Hematopoietic multipotent progenitor cell treated with erythropoietin and hydrocortisone succinate and interleukin-3 and kit ligand, for 15 days (in vitro differentiated cells): ENCODE measurements around the gene SCAMP2.

Source experiments
- DNase-seq: peaks from one replicate; pipeline ENCODE4 v3.0.0-alpha.2; 2015; ENCODE audit warnings: low spot score

SCAMP2 gene

DNA sequence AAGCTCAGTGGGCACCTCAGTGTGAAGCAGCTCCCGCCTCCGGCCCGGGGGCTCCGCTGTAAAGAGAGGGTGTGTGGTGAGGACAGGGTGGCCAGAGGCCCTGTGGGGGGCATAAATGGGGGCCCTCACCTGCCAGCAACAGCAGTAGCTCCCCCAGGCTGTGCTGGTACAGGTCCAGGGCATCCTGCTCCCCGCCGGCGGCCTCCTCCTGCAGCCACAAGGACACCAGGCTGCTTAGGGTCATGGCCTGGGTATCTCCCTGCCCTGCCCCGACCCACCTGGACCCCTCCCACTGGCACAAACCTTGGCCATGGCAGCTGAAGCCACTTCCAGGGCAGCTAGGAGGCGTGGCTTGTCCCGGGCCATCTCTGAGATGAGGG, 35.0 kb downstream of the SCAMP2 start:
- no peak for DNase-seq

DNA sequence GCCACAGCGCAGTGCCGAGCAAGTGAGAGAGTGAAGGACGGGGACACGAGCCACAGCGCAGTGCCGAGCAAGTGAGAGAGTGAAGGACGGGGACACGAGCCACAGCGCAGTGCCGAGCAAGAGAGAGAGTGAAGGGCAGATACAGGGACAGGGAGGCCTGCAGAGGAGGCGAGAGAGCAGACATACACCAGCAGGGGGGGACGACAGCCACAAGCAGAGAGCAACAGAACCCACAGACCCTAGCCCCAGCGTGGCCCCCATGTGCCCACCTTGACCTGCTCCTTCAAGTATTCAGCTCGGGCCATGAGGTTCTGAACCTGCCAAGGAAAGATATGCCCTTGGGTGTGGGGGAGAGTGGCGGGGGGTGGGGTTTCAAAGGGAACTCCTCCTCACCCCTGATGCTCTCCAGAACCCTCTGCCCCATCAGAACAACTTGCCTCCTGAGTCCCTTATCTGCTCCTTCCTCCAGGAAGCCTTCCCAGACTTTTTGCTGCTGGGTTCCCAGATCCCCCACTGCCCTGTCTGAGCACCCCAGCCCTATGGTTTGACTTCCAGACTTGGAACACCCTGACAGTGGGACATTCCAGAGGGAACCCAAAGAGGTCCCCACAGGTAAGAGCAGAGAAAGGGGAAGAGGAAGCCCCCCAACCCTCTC, 35.6 kb downstream of the SCAMP2 start:
- DNase-seq: no peak

DNA sequence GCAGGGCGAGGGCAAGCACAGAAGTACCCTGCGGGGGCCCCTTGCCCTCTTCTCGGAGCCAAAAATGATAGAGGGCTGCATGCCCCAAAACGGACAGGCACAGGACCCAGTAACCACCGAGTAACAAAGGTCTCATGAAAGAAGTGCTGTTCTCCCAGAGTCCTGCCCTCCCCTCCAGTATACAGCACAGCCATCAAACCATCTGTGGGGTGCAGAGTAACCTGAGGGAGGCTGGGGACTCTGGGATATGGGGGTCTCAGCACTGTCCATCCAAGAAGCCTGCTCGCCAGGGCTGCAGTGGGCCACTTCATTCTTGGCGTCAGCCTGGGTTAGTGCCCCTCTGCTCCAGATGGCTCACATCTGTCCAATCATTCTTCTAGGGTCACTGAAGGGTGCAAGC, 36.3 kb downstream of the SCAMP2 start:
- no peak for DNase-seq

DNA sequence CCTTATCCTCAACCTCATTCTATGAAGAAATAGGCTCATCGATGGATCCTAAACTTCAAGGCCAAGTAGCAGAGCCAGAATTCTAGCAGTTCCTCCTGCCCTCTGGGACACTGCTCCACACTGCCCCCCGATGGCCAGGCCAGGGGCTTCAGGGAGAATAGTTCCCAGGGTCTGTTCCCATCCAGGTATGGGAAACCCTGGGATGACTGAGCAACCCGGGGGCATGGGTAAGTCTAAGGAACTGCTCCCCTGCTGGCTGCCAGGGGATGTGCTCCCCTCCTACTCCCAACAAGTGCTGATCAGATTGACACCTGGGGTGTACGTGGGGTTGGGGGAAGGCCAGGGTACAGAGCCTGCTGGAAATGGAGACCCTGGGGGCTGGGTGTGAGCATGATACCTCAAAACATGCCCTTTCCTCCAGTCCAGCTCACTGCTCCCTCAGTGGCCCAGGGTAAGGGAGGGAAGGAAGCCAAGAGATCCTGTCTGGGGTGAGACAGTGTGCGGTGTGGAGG, 37.8 kb downstream of the SCAMP2 start:
- peak; percentile 45 for DNase-seq

DNA sequence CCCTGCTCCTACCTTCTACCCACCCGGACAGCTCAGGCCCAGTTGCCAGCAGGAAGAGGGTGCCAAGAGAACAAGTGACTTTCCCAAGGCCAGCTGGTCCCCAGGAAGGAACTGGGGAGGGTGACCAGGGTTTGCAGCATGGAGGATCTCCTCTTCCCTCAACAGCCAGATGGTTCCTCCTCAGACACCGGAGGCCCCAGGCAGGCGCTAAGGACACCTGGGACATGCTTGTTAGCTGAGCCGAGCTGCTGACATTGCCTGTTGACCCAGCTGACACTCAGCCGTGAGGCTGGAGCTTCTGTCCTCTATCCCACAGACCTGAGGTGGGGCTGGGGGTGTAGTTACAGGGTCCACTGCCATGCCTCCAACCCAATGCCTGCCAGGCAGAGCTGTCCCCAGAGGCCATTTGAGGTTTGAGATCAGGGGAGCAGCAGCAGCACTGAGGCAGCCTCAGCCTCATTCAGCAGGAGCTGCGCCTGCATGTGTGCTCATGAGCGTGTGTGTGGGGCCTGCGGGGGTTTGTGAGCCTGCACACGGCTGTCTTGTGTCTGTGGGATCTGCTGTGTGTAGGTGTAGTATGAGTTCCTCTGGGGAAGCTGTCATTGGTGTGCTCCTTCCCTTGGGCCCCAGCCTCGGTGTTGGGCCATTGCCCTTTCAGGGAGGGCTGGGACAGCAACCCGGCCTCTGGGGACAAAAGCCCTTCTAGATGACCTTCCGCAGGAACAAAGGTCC, 39.6 kb downstream of the SCAMP2 start:
- no peak for DNase-seq

DNA sequence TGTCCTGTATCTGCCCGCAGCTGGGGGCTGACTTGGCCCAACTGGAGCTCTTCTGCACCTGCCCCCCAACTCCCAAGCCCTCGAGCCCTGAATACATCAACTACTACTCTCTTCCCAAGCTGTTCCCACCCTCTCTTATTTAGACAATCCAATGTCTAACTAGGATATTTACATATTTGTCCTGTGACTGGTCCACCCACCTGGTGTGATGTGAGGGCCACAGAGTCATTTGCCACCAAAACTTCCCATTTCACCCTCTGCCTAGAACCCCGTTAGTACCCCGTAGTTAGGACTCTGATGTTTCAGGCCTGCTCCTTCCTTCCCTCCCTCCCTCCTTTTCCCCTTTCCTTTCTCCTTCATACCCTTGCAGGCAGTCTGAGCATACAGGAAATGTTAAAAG, 40.3 kb downstream of the SCAMP2 start:
- no peak for DNase-seq

DNA sequence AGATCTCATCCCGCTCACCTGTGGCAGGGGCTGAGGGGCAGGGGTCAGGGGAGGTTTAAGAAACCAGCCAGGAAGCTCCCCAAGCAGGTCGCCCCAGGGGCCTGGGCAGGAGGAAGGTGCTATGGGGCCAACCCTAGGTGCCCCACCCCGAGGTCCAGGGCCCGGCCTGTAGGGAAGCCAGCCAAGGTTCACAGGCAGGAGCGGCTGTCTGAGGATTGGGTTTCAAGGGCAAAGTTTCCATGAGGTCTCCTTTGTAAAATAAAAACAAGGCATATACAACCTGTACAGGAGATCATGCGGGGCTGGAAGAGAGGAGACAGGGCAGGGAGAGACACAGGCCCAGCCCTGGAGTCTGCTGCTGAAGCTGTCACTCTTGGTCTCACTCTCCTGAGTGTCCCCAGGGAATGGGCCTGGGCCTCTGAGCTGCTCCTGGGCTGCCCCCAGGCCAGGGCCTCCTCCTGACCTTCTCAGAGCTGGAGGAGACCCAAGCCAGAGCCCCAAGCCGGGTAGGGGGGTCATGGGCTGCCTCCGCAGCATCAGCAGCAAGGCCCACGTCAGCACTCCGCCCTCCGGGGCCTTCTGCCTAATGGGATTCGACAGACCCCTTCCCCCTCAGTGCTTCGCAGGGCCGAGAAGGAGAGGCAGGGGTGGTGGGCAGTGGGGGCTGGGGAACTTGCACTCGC, 41.2 kb downstream of the SCAMP2 start:
- no peak for DNase-seq

DNA sequence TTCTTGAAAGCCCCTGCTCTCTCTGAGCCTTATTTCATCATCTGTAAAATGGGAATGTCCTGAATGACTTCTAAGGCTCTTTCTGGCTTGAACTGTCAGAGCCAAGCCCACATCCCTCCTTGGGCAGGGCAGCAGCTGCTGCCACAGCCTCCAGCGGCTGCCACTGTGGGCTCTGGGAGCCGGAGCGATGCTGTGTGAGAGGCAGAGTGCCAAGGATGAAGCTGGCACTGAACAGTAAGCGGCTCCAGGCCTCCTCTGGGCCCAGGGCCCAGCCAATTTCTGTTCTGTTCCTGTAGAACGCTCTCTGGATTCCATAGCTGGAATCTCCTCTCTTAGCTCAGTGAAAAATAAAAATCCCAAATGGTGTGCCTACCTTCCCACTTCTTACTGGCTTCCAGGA, 42.3 kb downstream of the SCAMP2 start:
- no peak for DNase-seq

DNA sequence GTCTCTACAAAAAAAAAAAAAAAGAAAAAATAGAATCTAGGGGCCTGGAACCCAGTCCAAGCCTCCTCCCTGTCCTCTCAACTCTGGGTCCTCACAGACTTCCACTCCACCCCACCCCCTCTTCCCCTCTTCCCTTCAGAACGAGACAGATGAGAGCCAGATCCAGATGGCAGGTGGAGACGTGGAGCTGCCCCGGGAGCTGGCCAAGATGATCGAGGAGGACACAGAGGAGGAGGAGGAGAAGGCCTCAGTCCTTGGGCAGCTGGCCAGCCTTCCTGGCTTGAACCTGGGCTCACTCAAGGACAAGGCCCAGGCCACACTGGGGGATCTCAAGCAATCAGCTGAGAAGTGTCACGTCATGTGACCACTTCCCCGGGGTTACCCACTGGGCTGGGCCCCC, 43.2 kb downstream of the SCAMP2 start:
- DNase-seq: no peak

DNA sequence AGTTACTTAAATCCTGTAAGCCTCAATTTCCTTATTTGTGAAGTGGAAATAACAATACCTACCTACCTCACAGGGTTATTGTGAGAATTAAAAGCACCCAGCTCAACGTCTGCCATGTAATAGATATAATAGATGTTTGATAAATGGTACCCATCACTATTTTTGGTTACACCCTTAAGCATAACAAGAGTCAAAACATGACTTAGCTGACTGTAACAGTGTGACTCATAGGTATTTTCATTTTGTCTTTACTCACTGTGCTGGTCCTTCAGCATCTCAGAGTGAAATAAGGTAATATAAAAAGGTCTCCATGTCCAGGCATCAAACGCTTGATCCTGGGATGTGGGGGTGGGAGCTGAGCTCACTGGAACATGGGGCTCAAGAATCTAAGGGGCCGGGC, 43.7 kb downstream of the SCAMP2 start:
- DNase-seq: no peak

DNA sequence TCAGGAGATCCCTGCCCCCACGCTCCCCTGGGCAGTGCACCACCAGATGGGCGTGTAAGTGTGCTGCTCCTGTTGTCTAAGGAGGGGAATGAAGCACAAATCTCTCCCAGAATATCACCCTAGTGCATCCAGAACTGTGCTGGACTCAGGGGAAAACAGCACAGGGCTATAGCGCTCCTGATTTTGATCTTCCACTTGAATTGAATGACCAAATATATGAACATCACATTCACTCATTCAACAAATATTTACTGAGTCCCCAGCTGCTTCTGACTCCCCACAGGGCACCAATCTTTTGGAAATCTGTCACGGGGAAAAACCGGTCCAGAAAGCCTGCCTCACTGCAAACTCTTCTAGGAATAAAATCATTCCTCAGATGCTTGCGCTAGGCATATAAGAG, 44.3 kb downstream of the SCAMP2 start:
- DNase-seq: no peak

DNA sequence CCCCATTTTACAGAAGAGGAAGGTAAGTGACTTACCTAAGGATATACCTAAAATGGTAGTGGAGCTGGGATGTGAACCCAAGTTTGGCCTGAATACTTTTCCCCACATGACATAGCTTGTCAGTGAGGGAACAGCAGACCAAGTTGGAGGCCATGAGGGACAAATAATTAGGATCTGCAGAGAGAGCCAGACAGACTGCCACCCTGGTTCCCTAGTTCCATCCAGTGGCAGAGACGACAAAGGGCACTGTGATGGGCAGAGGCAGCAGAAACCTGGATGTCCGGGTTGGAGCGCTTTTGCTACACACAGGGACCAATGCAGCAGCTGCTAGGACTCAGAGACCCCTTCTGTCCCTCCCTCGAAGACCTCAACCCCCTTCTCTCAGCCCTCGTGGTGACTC, 45.6 kb downstream of the SCAMP2 start:
- DNase-seq: no peak

DNA sequence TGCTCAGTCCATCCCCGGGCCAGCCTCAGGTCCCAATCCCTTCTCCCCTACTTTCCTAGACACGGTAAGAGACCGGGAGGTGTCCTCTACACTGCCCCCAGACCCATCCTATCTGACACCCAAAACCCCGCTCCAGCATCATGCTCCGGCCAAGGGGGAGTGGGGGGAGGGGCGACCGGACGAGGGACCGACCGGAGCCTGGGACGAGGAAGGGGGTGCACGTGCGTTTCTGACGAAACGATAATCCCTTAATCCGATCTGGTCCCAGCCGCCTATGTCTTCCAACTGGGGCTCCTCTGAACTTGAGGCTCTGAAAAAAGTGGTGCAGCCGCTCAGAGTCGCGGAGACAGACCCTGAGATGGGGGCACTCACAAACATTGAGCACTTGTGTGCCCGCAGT, 46.2 kb downstream of the SCAMP2 start:
- no peak for DNase-seq

DNA sequence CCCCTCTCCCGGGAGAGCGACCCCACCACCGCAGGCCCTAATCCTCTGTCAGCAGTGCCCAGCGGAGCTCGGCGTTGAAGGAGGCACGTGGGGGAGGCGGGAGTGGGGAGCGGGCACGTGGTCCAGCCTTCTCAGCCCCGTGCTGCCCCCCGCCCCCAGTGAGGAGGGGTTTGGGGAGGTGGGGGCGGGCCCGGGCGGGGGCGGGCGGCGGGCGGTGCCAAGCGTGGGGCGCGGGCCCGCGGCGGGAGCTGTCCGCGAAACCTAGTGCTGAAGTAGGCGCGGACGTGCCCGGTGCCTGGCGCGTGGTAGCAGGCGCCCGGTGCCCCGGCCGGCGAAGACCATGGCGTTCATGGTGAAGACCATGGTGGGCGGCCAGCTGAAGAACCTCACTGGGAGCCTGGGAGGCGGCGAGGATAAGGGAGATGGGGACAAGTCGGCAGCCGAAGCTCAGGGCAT, 46.8 kb downstream of the SCAMP2 start, which contains the start of gene CPLX3:
Gene CPLX3 (plus strand): TSS at position 264 of the 456 bp plus-strand sequence. CDS start 77 bp downstream, at position 341.
- DNase-seq: no peak

DNA sequence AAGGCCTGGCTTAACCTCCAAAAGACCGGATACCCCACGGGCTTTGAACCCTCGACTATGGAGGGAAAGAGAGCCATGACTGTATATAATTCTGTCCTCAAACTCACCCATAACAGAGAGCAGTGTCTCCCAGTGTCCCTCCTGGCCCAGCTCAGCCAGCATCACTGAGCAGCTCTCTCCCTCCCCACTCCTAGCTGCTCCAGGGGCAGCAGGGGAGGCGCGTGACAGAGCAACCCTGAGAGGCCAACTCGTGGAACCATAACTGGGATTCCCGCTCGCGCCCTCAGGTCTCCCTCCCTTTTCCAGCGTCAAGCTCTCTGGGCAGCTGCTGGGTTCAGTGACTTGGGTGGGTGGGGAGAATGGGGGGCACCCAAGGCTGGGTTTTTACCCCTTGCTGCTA, 47.3 kb downstream of the SCAMP2 start:
- no peak for DNase-seq

DNA sequence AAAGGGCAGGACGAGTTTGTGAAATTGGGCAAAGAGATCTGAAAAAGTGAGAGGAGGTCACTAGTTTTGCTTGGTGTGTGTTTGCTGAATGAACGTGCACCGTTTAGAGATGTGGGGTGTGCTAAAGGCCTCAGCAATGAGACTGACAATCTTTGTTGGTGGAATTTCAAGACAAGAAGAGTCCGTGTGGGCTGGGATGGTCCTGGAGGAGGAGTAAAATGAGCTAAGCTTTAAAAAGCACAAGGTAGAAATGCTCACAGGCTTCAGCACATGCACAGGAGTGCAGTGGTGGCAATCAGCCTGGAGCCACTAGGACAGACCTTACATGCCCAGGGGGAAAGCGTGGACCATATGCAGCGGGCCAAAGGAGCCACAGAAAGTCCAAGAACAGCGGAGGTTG, 48.2 kb downstream of the SCAMP2 start:
- DNase-seq: no peak

DNA sequence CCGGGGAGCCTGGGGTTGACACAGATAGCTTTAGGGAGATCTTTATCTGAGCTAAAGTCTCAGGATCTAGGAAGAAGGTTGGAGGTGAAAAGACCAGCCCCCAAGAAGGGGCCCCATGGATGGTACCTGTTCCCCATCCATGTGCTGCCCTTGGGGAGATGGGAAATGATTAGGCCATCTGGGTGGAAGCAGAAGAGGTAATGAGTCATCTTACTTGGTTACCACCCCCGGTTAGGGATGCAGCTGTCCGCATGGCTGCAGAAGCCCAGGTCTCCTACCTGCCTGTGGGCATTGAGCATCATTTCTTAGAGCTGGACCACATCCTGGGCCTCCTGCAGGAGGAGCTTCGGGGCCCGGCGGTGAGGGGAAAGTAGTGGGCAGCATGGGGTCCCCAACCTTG, 49.8 kb downstream of the SCAMP2 start:
- no peak for DNase-seq

DNA sequence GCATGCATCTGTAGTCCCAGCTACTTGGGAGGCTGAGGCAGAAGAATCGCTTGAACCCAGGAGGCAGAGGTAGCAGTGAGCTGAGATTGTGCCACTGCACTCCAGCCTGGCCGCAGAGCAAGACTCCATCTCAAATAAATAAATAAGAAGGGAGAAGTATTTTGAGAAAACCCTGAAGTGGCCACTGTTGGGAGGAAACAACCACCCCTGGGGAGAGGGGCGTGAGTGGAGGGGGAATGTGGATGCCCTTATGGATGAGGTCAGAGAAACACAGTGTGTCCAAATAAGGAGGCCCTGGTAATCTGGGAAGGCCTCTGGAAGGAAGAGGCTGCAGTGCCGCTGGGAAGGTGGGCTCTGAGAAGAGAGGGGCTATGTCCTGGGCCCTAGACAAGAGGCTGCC, 50.9 kb downstream of the SCAMP2 start:
- no peak for DNase-seq

DNA sequence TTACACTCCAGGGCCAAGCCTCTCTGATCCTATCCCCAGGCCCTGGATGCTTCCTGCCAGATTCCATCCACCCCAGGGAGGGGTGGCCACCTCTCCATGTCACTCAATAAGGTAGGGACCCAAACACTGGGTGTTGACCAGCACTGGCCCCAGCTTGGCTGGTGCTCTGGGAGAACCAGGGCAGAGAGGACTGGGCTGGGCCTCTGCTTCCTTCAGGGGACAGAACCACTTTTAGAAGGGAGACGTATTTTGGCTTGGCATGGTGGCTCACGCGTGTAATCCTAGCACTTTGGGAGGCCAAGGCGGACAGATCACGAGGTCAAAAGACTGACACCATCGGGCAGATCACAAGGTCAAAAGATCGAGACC, 51.4 kb downstream of the SCAMP2 start:
- DNase-seq: no peak

DNA sequence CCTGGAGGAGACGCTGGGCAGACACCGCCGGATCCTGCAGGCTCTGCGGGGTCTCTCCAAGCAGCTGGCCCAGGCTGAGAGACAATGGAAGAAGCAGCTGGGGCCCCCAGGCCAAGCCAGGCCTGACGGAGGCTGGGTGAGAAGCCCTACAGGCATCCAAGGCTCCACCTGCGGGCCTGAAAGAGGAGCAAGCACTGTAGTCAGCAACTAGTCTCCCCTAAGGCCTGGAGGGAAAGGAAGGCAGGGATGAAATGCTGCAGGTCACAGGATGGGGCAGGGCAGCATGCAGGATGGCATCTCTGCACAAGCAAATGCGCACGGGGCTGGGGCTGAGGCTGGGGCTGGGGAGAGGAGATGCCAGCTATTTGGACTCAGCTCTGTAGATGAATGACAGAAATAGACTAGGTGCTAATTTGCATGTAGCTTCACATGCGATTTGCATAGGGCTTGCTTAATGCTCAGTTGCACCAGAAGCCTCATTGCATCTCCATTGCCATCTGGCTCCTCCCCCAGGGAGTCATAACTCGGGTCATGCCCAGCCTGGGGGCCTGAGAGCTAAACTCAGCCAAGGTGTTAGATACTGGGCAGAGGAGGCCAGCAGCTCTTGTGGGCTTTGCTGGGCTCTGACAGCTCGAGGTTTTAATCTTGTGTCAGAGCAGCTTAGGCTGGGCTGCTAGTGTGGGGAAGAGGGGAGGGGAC, 51.9 kb downstream of the SCAMP2 start:
- DNase-seq: no peak

DNA sequence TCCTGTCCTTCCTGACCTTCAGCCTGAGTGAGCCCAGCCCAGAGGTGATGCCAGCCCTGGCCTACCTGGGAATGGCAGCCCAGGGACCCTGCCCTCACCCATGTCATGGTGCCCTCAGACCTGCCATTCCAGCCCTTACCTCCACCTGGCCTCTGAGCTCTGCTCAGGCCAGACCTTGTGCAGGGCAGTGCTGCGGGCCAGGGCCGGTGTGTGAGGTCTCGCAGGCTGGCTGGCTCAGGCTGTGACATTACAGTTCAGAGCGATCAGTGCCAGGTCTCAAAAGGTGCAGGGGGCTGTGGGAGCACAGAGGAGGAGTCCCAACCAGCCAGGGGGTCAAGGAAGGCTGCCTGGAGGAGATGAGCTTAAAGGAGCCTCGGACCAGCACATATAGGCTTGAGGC, 53.1 kb downstream of the SCAMP2 start:
- no peak for DNase-seq

DNA sequence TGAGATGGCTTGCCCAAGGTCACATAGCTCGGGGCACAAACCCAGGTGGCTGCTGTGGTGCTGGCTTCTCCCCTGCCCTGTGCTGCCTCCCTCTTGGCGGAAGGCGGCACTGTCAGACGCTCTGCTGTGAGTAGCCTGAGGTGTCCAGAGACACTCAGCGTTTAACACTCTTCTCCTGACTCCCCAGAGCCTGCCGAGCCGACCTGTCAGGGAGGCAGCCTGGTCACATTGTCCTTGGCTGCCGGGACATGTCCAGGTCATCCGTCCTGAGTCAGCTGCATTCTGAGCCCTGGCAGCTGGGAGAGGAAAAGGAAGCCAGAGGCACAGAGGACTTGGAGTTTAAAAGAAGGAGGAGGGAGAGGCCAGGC, 55.8 kb downstream of the SCAMP2 start:
- DNase-seq: no peak
